ENCODE results near the gene PTPN14. TPM values are rescaled to one million over a fixed set of nuclear protein-coding genes. Genes with fewer than 3 reads are reported as not detected.

The PTPN14 gene
- total RNA-seq, 1 experiment from 2014 or later = 76.4 TPM

DNA sequence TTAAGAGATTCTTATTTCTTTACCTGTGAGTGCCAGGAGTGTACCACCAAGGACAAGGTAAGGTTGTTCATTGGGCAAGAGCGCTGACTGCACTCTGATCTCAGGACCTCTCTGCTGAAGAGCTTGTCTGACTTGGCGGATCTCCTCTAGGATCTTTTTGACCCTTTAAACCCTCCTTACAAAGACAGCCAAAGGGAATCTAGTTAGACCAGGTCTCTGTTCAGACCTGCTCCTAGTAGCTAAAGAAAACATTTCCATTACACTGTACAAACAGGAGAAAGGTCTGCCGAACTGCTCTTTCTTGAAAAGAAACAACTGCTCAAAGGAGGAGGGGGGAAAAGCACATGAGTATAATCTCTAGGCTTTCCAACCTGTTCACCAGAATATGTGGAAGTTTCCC is 221.2 kb downstream of the PTPN14 start:
- H3K27me3 ChIP-seq (ENCODE audit: insufficient read depth, low read length) = no peaks in the 10 kb centered on the region; the same call in 1 of the 2 replicates
- H3K27ac ChIP-seq (ENCODE audit: insufficient read length, low read depth, low read length) = no peak overlapping the region
- H4K20me1 ChIP-seq (ENCODE audit: control insufficient read depth, insufficient read depth, insufficient read length) = no peaks in the 10 kb centered on the region
- H3K9ac ChIP-seq (ENCODE audit: extremely low read depth, insufficient read length, low read length) = no peak overlapping the region
- no peaks in the 10 kb centered on the region for H3K79me1 ChIP-seq (ENCODE audit: insufficient read depth, low read depth, low read length, poor library complexity, severe bottlenecking)
- no peak overlapping the region for H2BK15ac ChIP-seq (ENCODE audit: low read depth, low read length)
- H3K27ac Mint-ChIP-seq = no peak overlapping the region
- H3K27me3 Mint-ChIP-seq (ENCODE audit: low read depth) = peaks cover 1% of the 10 kb centered on the region; the same call in 1 of the 2 replicates
- H3K23ac ChIP-seq (ENCODE audit: insufficient read length, low read depth, low read length) = no peak overlapping the region
- no peaks in the 10 kb centered on the region; the same call in 1 of the 2 replicates for H3K4me1 ChIP-seq (ENCODE audit: insufficient read depth, low read length)
- H2AFZ ChIP-seq (ENCODE audit: low read length) = no peak overlapping the region
- H3K9me3 Mint-ChIP-seq = no peaks in the 10 kb centered on the region
- no peak for TF ChIP-seq CTCF (conservative IDR thresholded peaks at IDR 0.05)
- H3K4me1 Mint-ChIP-seq = peaks cover 18% of the 10 kb centered on the region in 2 experiments
- no peaks in the 10 kb centered on the region for H3K79me2 ChIP-seq (ENCODE audit: insufficient read depth, low read length)
- no peak overlapping the region for H4K5ac ChIP-seq (ENCODE audit: insufficient read length, low read depth, low read length)
- no peak overlapping the region for H3K4me2 ChIP-seq (ENCODE audit: insufficient read depth, insufficient read length, low read length)
- no peak overlapping the region for H2BK5ac ChIP-seq (ENCODE audit: insufficient read length, low read length)
- H3K14ac ChIP-seq (ENCODE audit: insufficient read depth, low read length) = no peak overlapping the region
- H2BK120ac ChIP-seq (ENCODE audit: low read depth, low read length, poor library complexity, severe bottlenecking) = no peak overlapping the region
- H3K9me3 ChIP-seq (ENCODE audit: control insufficient read depth, low read depth, low read length) = no peaks in the 10 kb centered on the region
- H2BK20ac ChIP-seq (ENCODE audit: low read depth, low read length, poor library complexity, severe bottlenecking) = no peak overlapping the region
- H2BK12ac ChIP-seq (ENCODE audit: insufficient read length, low read depth, low read length) = no peak overlapping the region
- no peak overlapping the region for H3K4ac ChIP-seq (ENCODE audit: low read depth, low read length)
- H3K23me2 ChIP-seq (ENCODE audit: insufficient read length, low read depth, low read length, poor library complexity, severe bottlenecking) = no peaks in the 10 kb centered on the region
- WGBS (ENCODE audit: extremely low coverage, insufficient read length, low lambda C conversion rate) = no CpG with 5 or more reads among the region's 3 CpGs
- H3K56ac ChIP-seq (ENCODE audit: insufficient read length, low read depth, low read length) = no peak overlapping the region
- H4K8ac ChIP-seq (replicated peaks; ENCODE audit: insufficient read length, low read depth, low read length) = no peak overlapping the region
- no peak overlapping the region for H3T11ph ChIP-seq (ENCODE audit: low read length)
- H4K91ac ChIP-seq (ENCODE audit: insufficient read length, low read depth, low read length) = no peak overlapping the region
- H2AK5ac ChIP-seq (ENCODE audit: insufficient read length, low read length) = no peak overlapping the region
- no peak overlapping the region for H3K18ac ChIP-seq (ENCODE audit: insufficient read length, low read depth, low read length)
- no peak overlapping the region for H3K4me3 Mint-ChIP-seq
- no peaks in the 10 kb centered on the region; a peak in 2 of 7 replicates for H3K36me3 Mint-ChIP-seq (ENCODE audit: insufficient read depth in 1 of 3, low read depth in 3 of 3)
- DNase-seq = no peak
